ENCODE measurements around the gene PRF1. TPM values are rescaled to one million over a fixed set of nuclear protein-coding genes. Genes with fewer than 3 reads are reported as not detected.

The PRF1 gene
- total RNA-seq, 1 donor from 2014 or later: 67.7 TPM

- Mint-ChIP-seq H3K27ac (no peak overlapping the region), H3K4me1 (ENCODE audit: low read depth) (peaks cover 13% of the 10 kb centered on the region), H3K9me3 (no peaks in the 10 kb centered on the region), H3K36me3 (ENCODE audit: low read depth) (peaks cover 32% of the 10 kb centered on the region), H3K4me3 (ENCODE audit: low read depth) (no peak overlapping the region), H3K27me3 (ENCODE audit: low read depth) (peaks cover 3% of the 10 kb centered on the region)
- DNase-seq (ENCODE audit: low spot score): no peak
- intact Hi-C loops (cut with micrococcal nuclease): no loop called here
These were observed 5.4 kb downstream of the PRF1 start for GRCh38 chr10:70596860-70597809.

GRCh38 chr10:70596110-70596798 is 6.3 kb downstream of the PRF1 start:
- peaks cover 12% of the 10 kb centered on the region for H3K4me1 Mint-ChIP-seq (ENCODE audit: low read depth)
- intact Hi-C loops (cut with micrococcal nuclease): no loop called here
- H3K27me3 Mint-ChIP-seq (ENCODE audit: low read depth): peaks cover 3% of the 10 kb centered on the region
- no peak overlapping the region for H3K4me3 Mint-ChIP-seq (ENCODE audit: low read depth)
- no peak for DNase-seq (ENCODE audit: low spot score)
- no peak overlapping the region for H3K27ac Mint-ChIP-seq
- peaks cover 32% of the 10 kb centered on the region for H3K36me3 Mint-ChIP-seq (ENCODE audit: low read depth)
- no peaks in the 10 kb centered on the region for H3K9me3 Mint-ChIP-seq

DNA sequence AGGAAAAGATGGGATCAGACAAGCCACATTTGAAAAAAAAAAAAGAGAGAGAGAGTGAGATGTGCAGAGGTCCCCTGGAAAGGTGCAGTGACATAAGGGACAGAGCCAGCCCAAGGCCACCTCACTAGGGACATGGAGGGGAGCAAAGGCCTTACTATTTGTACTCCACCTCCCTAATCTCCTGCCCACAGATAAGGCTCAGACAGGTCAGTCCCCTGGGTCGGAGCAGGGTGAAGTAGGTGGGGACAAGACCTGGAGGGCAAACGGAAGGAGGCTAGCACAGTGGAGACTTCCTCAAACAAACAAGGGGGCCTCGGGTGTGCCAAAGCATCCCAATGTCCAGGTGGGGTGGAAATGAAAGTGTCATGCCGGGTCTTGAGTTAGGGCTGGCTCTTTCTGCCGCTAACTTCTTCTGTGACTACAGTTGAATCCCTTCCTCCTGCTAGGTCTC is 7.0 kb downstream of the PRF1 start:
- intact Hi-C loops (cut with micrococcal nuclease): no loop called here
- H3K9me3 Mint-ChIP-seq: no peaks in the 10 kb centered on the region
- peaks cover 3% of the 10 kb centered on the region for H3K27me3 Mint-ChIP-seq (ENCODE audit: low read depth)
- peaks cover 32% of the 10 kb centered on the region for H3K36me3 Mint-ChIP-seq (ENCODE audit: low read depth)
- no peak overlapping the region for H3K4me3 Mint-ChIP-seq (ENCODE audit: low read depth)
- peaks cover 12% of the 10 kb centered on the region for H3K4me1 Mint-ChIP-seq (ENCODE audit: low read depth)
- DNase-seq (ENCODE audit: low spot score): no peak
- H3K27ac Mint-ChIP-seq: no peak overlapping the region

- intact Hi-C loops (cut with micrococcal nuclease): no loop called here
- Mint-ChIP-seq H3K4me1 (ENCODE audit: low read depth) (peaks cover 12% of the 10 kb centered on the region), H3K36me3 (ENCODE audit: low read depth) (peaks cover 28% of the 10 kb centered on the region)
These were observed 8.4 kb downstream of the PRF1 start for GRCh38 chr10:70594161-70594560.

GRCh38 chr10:70593513-70593890 is 9.0 kb downstream of the PRF1 start:
- Mint-ChIP-seq H3K9me3 (no peaks in the 10 kb centered on the region), H3K27ac (no peak overlapping the region), H3K4me3 (ENCODE audit: low read depth) (no peak overlapping the region), H3K36me3 (ENCODE audit: low read depth) (peaks cover 23% of the 10 kb centered on the region), H3K27me3 (ENCODE audit: low read depth) (peaks cover 9% of the 10 kb centered on the region), H3K4me1 (ENCODE audit: low read depth) (peaks cover 12% of the 10 kb centered on the region)
- no peak for DNase-seq (ENCODE audit: low spot score)
- intact Hi-C loops (cut with micrococcal nuclease): no loop called here

More at GRCh38 chr10:70594161-70594560, 8.4 kb downstream of the PRF1 start:
- Mint-ChIP-seq H3K27me3 (ENCODE audit: low read depth) (peaks cover 5% of the 10 kb centered on the region), H3K4me3 (ENCODE audit: low read depth) (no peak overlapping the region), H3K27ac (no peak overlapping the region), H3K9me3 (no peaks in the 10 kb centered on the region)
- DNase-seq (ENCODE audit: low spot score): no peak

DNA sequence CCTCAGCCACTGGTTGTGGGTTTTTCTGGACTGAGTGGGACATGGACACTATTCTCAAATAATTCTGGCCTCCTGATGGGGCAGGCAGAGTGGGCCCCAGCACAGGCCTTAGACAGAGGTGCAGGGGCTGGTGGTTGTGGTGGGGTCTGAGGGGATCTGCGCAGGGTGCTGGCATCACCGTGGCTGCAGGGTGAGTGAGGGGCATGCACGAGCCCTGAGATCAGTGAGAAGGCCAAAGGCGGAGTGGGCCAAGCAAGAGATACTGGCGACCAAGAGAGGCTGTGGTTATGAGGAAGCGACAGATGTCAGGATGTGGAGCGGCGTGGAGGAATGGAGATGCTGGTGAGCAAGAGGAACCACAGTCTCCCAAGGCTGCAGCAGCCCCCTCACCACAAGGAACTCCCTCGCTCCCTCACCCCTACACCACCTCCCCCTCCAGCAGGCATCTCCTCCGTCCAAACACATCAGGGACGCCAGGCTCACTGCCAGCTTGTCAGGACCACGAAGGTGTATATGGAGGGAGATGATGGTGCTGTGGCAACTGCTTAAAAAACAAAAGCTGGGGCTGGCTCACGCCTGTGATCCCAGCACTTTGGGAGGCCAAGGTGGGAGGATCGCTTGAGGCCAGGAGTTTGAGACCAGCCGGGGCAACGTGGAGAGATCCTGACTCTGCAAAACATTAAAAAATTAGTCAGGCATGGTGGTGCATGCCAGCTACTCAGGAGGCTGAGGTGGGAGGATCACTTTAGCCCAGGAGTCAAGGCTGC is 9.6 kb downstream of the PRF1 start:
- intact Hi-C loops (cut with micrococcal nuclease): no loop called here
- Mint-ChIP-seq H3K27ac (no peak overlapping the region), H3K36me3 (ENCODE audit: low read depth) (peaks cover 19% of the 10 kb centered on the region)

GRCh38 chr10:70592186-70592735 is 10.3 kb downstream of the PRF1 start:
- no peak for DNase-seq (ENCODE audit: low spot score)
- H3K4me1 Mint-ChIP-seq (ENCODE audit: low read depth): peaks cover 17% of the 10 kb centered on the region
- H3K9me3 Mint-ChIP-seq: no peaks in the 10 kb centered on the region
- H3K4me3 Mint-ChIP-seq (ENCODE audit: low read depth): no peak overlapping the region
- intact Hi-C loops (cut with micrococcal nuclease): no loop called here
- no peak overlapping the region for H3K27ac Mint-ChIP-seq
- H3K27me3 Mint-ChIP-seq (ENCODE audit: low read depth): peaks cover 9% of the 10 kb centered on the region
- H3K36me3 Mint-ChIP-seq (ENCODE audit: low read depth): peaks cover 13% of the 10 kb centered on the region

More for the DNA sequence above, 9.6 kb downstream of the PRF1 start:
- peaks cover 9% of the 10 kb centered on the region for H3K27me3 Mint-ChIP-seq (ENCODE audit: low read depth)
- peaks cover 15% of the 10 kb centered on the region for H3K4me1 Mint-ChIP-seq (ENCODE audit: low read depth)
- H3K4me3 Mint-ChIP-seq (ENCODE audit: low read depth): no peak overlapping the region
- no peaks in the 10 kb centered on the region for H3K9me3 Mint-ChIP-seq
- DNase-seq (ENCODE audit: low spot score): no peak

DNA sequence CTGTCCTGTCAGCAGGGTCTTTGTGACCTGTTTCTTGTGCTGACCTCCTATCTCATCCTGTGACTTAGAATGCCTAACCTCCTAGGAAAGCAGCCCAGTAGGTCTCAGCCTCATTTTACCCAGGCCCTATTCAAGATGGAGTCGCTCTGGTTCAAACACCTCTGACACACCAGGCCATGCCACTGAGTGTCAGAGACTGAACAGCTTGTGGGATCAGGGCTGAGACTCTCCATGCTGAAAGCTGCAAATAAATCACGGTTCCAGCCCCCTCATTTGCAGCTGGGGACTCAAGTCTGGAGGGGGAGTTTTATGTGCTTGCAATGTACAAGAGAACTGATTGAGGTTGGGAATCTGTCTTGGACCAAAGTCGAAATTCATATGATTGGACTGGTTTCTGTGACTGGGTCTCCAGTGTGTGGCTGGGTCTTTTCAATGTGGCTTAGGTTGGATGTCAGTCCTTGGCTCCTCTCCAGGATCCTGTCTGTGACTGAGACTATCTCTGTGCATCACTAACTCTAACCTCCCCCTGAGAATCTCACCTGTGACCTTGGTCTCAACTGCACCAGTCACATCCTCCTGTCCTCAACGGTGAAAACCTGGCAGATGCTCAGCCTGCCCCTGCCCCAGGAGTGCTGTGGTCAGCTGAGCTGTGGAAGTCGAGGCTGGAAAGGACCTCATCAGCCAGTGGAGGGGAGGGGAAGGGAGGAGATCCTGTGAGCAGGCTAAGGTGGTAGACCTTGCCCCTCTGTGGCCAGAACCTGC is 11.7 kb downstream of the PRF1 start:
- Mint-ChIP-seq H3K27ac (no peak overlapping the region), H3K27me3 (ENCODE audit: low read depth) (peaks cover 9% of the 10 kb centered on the region), H3K9me3 (no peaks in the 10 kb centered on the region), H3K4me3 (ENCODE audit: low read depth) (no peak overlapping the region), H3K4me1 (ENCODE audit: low read depth) (peaks cover 18% of the 10 kb centered on the region), H3K36me3 (ENCODE audit: low read depth) (no peaks in the 10 kb centered on the region)
- DNase-seq (ENCODE audit: low spot score): no peak
- intact Hi-C loops (cut with micrococcal nuclease): no loop called here

DNA sequence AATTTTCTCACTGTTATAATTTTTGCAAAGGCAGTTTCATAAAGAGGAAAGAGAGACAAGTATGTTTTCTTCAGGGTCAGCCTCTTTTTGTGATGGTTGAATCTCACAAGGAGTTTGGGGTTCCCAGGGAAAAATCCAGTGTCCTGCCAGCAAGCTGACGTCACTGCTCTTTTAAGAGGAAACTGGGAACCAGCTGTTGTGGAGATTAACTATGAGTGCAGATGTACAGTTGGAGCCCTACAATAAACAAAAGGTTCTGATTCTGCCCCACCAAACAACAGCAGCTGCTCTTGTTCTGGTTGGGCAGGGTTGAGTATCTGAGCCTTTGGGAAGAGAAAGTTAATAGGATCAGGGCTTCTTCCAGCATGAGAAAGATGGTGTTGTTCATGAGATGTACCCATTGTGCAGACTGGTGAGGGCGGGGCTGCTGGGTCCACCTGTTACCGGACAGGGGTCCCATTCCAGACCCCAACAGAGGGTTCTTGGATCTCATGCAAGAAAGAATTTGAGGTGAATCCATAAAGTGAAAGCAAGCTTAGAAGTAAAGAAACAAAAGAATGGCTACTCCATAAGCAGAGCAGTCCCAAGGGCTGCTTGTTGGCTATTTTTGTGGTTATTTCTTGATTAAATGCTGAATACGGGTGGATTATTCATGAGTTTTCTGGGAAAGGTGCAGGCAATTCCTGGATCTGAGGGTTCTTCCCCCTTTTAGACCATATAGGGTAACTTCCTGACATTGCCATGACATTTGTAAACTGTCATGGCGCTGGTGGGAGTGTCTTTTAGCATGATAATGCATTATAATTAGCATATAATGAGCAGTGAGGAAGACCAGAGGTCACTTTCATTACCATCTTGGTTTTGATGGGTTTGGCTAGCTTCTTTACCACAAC is 12.5 kb downstream of the PRF1 start:
- H3K27me3 Mint-ChIP-seq (ENCODE audit: low read depth): peaks cover 9% of the 10 kb centered on the region
- intact Hi-C loops (cut with micrococcal nuclease): no loop called here
- peaks cover 18% of the 10 kb centered on the region for H3K4me1 Mint-ChIP-seq (ENCODE audit: low read depth)
- H3K9me3 Mint-ChIP-seq: no peaks in the 10 kb centered on the region
- no peak overlapping the region for H3K27ac Mint-ChIP-seq
- no peak for DNase-seq (ENCODE audit: low spot score)
- no peaks in the 10 kb centered on the region for H3K36me3 Mint-ChIP-seq (ENCODE audit: low read depth)
- no peak overlapping the region for H3K4me3 Mint-ChIP-seq (ENCODE audit: low read depth)

- intact Hi-C loops (cut with micrococcal nuclease): no loop called here
- no peaks in the 10 kb centered on the region for H3K9me3 Mint-ChIP-seq
- DNase-seq (ENCODE audit: low spot score): no peak
- H3K36me3 Mint-ChIP-seq (ENCODE audit: low read depth): no peaks in the 10 kb centered on the region
- no peak overlapping the region for H3K27ac Mint-ChIP-seq
- H3K4me1 Mint-ChIP-seq (ENCODE audit: low read depth): peaks cover 17% of the 10 kb centered on the region
- no peak overlapping the region for H3K4me3 Mint-ChIP-seq (ENCODE audit: low read depth)
- peaks cover 9% of the 10 kb centered on the region for H3K27me3 Mint-ChIP-seq (ENCODE audit: low read depth)
These were observed 13.5 kb downstream of the PRF1 start for GRCh38 chr10:70588859-70589570.

DNA sequence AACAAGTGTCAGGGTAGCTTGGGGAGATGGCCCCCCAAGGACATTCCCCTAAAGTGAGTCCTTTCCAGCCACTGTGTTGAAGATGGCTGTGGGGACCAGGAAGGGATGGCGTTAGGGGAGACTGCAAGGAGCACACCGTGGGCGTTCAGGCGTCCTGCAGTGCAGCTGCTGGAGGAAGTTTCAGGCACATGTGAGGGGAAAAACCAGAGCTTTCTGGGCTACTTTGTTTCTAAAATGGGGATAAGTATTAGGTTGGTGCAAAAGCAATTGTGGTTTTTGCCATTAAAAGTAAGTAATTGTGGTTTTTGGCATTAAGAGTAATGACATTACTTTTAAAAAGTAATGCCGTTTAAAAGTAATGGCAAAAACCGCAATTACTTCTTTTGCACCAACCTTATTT is 14.3 kb downstream of the PRF1 start:
- Mint-ChIP-seq H3K4me1 (ENCODE audit: low read depth) (peaks cover 19% of the 10 kb centered on the region), H3K36me3 (ENCODE audit: low read depth) (no peaks in the 10 kb centered on the region), H3K27me3 (ENCODE audit: low read depth) (peaks cover 10% of the 10 kb centered on the region), H3K27ac (no peak overlapping the region), H3K4me3 (ENCODE audit: low read depth) (no peak overlapping the region), H3K9me3 (no peaks in the 10 kb centered on the region)
- intact Hi-C loops (cut with micrococcal nuclease): no loop called here
- no peak for DNase-seq (ENCODE audit: low spot score)
